ENCODE measurements around the gene GOLPH3.

DNA sequence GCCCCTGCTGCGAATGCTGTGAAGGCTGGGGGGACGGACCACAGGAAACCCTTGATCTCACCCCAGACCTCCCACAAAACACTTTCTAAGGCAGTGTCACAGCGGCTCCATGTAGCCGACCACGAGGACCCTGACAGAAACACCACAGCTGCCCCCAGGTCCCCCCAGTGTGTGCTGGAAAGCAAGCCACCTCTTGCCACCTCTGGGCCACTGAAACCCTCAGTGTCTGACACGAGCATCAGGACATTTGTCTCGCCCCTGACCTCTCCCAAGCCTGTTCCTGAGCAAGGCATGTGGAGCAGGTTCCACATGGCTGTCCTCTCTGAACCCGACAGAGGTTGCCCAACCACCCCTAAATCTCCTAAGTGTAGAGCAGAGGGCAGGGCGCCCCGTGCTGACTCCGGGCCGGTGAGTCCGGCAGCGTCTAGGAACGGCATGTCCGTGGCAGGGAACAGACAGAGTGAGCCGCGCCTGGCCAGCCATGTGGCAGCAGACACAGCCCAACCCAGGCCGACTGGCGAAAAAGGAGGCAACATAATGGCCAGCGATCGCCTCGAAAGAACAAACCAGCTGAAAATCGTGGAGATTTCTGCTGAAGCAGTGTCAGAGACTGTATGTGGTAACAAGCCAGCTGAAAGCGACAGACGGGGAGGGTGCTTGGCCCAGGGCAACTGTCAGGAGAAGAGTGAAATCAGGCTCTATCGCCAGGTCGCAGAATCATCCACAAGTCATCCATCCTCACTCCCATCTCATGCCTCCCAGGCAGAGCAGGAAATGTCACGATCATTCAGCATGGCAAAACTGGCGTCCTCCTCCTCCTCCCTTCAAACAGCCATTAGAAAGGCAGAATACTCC, 84.7 kb downstream of the GOLPH3 start:
- TF ChIP-seq, protein P1, sequence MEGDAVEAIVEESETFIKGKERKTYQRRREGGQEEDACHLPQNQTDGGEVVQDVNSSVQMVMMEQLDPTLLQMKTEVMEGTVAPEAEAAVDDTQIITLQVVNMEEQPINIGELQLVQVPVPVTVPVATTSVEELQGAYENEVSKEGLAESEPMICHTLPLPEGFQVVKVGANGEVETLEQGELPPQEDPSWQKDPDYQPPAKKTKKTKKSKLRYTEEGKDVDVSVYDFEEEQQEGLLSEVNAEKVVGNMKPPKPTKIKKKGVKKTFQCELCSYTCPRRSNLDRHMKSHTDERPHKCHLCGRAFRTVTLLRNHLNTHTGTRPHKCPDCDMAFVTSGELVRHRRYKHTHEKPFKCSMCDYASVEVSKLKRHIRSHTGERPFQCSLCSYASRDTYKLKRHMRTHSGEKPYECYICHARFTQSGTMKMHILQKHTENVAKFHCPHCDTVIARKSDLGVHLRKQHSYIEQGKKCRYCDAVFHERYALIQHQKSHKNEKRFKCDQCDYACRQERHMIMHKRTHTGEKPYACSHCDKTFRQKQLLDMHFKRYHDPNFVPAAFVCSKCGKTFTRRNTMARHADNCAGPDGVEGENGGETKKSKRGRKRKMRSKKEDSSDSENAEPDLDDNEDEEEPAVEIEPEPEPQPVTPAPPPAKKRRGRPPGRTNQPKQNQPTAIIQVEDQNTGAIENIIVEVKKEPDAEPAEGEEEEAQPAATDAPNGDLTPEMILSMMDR (IDR thresholded peaks at IDR 0.05), result no peak
- no peak for TF ChIP-seq POLR2AphosphoS5 (IDR thresholded peaks at IDR 0.05)
